Gastrocnemius medialis (tissue), 4 donors: Measurements from ENCODE around the gene GCNA.

Source experiments
- CTCF ChIP-seq, 5 experiments: fragments of 450-650 bp in 3 of 5; fragments of 200-600 bp in 2 of 5; sonication (generic) in 2 of 5; IDR thresholded peaks in 4 of 5; conservative IDR thresholded peaks in 1 of 5; 1 replicate in 4 of 5; 2 replicates in 1 of 5; pipeline ENCODE4 v1.5.1; 2016 to 2019; ENCODE audit warnings: antibody characterized with exemption in 5 of 5, mild to moderate bottlenecking in 3 of 5, moderate library complexity in 3 of 5
- POLR2A ChIP-seq, 2 donors: fragments of 450-650 bp; IDR thresholded peaks; one replicate each; pipeline ENCODE4 v1.6.1; 2017; ENCODE audit warnings: antibody characterized with exemption in 2 of 2, mild to moderate bottlenecking in 2 of 2, moderate library complexity in 2 of 2

- no peak for TF ChIP-seq CTCF (IDR thresholded peaks at IDR 0.05 in 4 of 5, conservative IDR thresholded peaks at IDR 0.05 in 1 of 5)
- no peak for TF ChIP-seq POLR2A (IDR thresholded peaks at IDR 0.05)
Measured at GRCh38 chrX:71622032-71622575, 43.9 kb downstream of the GCNA start.
